ENCODE results near the gene USP47.

USP47 gene

DNA sequence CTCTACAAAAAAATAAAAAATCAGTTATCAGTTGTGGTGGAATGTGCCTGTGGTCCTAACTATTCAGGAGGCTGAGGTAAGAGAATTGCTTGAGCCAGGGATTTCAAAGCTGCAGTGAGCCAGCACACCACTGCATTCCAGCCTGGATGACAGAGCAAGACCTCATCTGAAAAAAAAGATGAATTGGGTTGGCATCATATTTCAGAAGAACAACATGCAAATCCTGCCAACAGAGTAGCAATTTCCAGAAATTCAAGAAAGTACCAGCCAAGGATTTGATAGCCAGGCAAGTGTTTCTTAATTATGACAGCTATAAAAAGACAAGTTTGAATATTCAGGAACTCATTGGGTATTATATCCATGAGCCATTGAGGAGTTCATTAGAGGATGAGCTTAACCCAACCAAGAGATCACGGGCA lies 75.2 kb downstream of the USP47 start:
- H3K27ac Mint-ChIP-seq: no peak overlapping the region
- H3K4me3 Mint-ChIP-seq: no peak overlapping the region

GRCh38 chr11:11923828-11924227 lies 82.1 kb downstream of the USP47 start:
- Mint-ChIP-seq H3K27ac (peak overlapping the region; percentile 14), H3K9me3 (peaks cover 30% of the 10 kb centered on the region), H3K36me3 (ENCODE audit: low read depth) (peaks cover 70% of the 10 kb centered on the region), H3K27me3 (ENCODE audit: low read depth, poor library complexity) (no peaks in the 10 kb centered on the region), H3K4me3 (no peak overlapping the region), H3K4me1 (no peaks in the 10 kb centered on the region)
- no peak for TF ChIP-seq CTCF (IDR thresholded peaks at IDR 0.05)
- no peak for DNase-seq

More for the DNA sequence above, 75.2 kb downstream of the USP47 start:
- Mint-ChIP-seq H3K27me3 (ENCODE audit: low read depth, poor library complexity) (no peaks in the 10 kb centered on the region), H3K4me1 (peaks cover 8% of the 10 kb centered on the region), H3K9me3 (no peaks in the 10 kb centered on the region), H3K36me3 (ENCODE audit: low read depth) (peaks cover 29% of the 10 kb centered on the region)
- no peak for DNase-seq
- TF ChIP-seq CTCF (IDR thresholded peaks at IDR 0.05): no peak

DNA sequence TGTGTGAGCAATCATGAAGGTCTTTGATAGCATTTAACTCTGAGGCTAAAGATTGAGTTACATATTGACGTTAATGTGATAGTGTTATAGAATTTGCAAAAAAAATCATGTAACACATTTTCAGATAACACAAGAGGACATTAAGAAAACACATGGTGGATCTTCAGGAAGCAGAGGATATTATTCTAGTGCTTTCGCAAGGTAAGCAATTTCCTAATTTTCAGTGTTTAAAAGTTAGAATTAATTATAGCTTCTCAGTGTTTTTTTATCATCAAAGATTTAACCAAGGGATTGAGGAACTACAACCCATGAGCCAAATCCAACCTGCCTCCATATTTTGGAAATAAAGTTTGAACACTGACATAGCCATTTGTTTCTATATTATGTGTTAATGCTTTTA lies 88.1 kb downstream of the USP47 start:
- no peak for DNase-seq
- Mint-ChIP-seq H3K27ac (no peak overlapping the region), H3K9me3 (peaks cover 26% of the 10 kb centered on the region), H3K4me3 (no peak overlapping the region), H3K36me3 (ENCODE audit: low read depth) (peaks cover 95% of the 10 kb centered on the region), H3K27me3 (ENCODE audit: low read depth, poor library complexity) (no peaks in the 10 kb centered on the region), H3K4me1 (no peaks in the 10 kb centered on the region)
- no peak for TF ChIP-seq CTCF (IDR thresholded peaks at IDR 0.05)

GRCh38 chr11:11931461-11932055 lies 89.8 kb downstream of the USP47 start:
- H3K27me3 Mint-ChIP-seq (ENCODE audit: low read depth, poor library complexity): no peaks in the 10 kb centered on the region
- TF ChIP-seq CTCF (IDR thresholded peaks at IDR 0.05): peak; percentile 40
- no peaks in the 10 kb centered on the region for H3K4me1 Mint-ChIP-seq
- H3K36me3 Mint-ChIP-seq (ENCODE audit: low read depth): peaks cover 88% of the 10 kb centered on the region
- no peak overlapping the region for H3K4me3 Mint-ChIP-seq
- no peak for DNase-seq
- no peak overlapping the region for H3K27ac Mint-ChIP-seq
- peaks cover 9% of the 10 kb centered on the region for H3K9me3 Mint-ChIP-seq

DNA sequence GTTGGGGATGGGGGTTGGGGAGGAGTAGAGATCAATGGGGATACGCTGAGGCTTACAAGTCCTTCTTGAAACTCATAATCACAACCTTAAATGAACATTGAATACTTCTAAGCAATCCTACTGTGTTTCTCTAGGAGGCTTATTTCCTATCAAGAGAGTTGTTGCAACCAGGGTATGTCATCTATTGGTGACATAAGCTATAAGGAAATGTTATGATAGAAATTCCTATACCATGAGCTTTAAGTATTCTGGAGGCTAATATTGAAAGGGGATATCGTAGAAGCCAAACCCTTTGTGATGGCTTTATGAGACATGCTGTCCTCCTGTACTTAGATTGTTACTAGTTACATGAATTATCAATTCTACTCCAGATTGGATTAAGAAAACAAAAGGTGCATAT lies 93.8 kb downstream of the USP47 start:
- Mint-ChIP-seq H3K4me1 (no peaks in the 10 kb centered on the region), H3K27me3 (ENCODE audit: low read depth, poor library complexity) (no peaks in the 10 kb centered on the region), H3K27ac (no peak overlapping the region), H3K9me3 (no peaks in the 10 kb centered on the region), H3K36me3 (ENCODE audit: low read depth) (peaks cover 82% of the 10 kb centered on the region), H3K4me3 (no peak overlapping the region)
- no peak for DNase-seq
- no peak for TF ChIP-seq CTCF (IDR thresholded peaks at IDR 0.05)

GRCh38 chr11:11937433-11937832 lies 95.7 kb downstream of the USP47 start:
- no peak for DNase-seq
- H3K27me3 Mint-ChIP-seq (ENCODE audit: low read depth, poor library complexity): no peaks in the 10 kb centered on the region
- H3K27ac Mint-ChIP-seq: no peak overlapping the region
- peaks cover 76% of the 10 kb centered on the region for H3K36me3 Mint-ChIP-seq (ENCODE audit: low read depth)
- H3K4me3 Mint-ChIP-seq: no peak overlapping the region
- no peaks in the 10 kb centered on the region for H3K9me3 Mint-ChIP-seq
- no peak for TF ChIP-seq CTCF (IDR thresholded peaks at IDR 0.05)
- no peaks in the 10 kb centered on the region for H3K4me1 Mint-ChIP-seq
